SU-DHL-6 (cell line): ENCODE data around the gene CYTH4.
A peak's percentile ranks its signal among the peaks of the same experiment; 100 is the strongest.

Source experiments
- H2AFZ ChIP-seq: fragments of 200-600 bp; sonication (generic); 2 replicates; pipeline ENCODE4 v1.6.1; 2014; ENCODE audit warnings: low read depth, mild to moderate bottlenecking, moderate library complexity, mixed read lengths, antibody characterized with exemption, low read length; ENCODE audit not compliant: severe bottlenecking
- H3F3A ChIP-seq: fragments of 200-600 bp; shearing (Covaris generic); 2 replicates; pipeline ENCODE4 v1.6.0; 2016; ENCODE audit warnings: antibody characterized with exemption, mild to moderate bottlenecking; ENCODE audit not compliant: insufficient read depth
- H3K27ac ChIP-seq: fragments of 200-600 bp; sonication (generic); 2 replicates; pipeline ENCODE4 v1.5.1; 2016; ENCODE audit warnings: low read depth, mild to moderate bottlenecking, low read length, moderate library complexity, mixed read lengths
- H3K27me3 ChIP-seq: fragments of 200-600 bp; sonication (generic), shearing (Covaris generic); 2 replicates; pipeline ENCODE4 v1.6.0; 2014; ENCODE audit warnings: mild to moderate bottlenecking, low read length
- H3K36me3 ChIP-seq: fragments of 200-600 bp; sonication (generic); 2 replicates; pipeline ENCODE4 v1.6.1; 2014; ENCODE audit warnings: mild to moderate bottlenecking, low read length, mixed read lengths
- H3K4me2 ChIP-seq: fragments of 300-600, 200-600 bp; shearing (Covaris generic), sonication (generic); 2 replicates; pipeline ENCODE4 v1.6.0; 2014; ENCODE audit warnings: low read length, low read depth, mild to moderate bottlenecking; ENCODE audit not compliant: poor library complexity, severe bottlenecking
- H3K4me3 ChIP-seq: fragments of 200-600 bp; sonication (generic); 2 replicates; pipeline ENCODE4 v1.5.1; 2014; ENCODE audit warnings: antibody characterized with exemption, low read length, mild to moderate bottlenecking, mixed read lengths; ENCODE audit not compliant: insufficient read depth, poor library complexity, severe bottlenecking
- H3K79me2 ChIP-seq: fragments of 200-600 bp; sonication (generic); 2 replicates; pipeline ENCODE4 v1.6.1; 2014; ENCODE audit warnings: mild to moderate bottlenecking, low read length, moderate library complexity; ENCODE audit not compliant: insufficient read depth
- H3K9ac ChIP-seq: fragments of 200-600 bp; sonication (generic); 2 replicates; pipeline ENCODE4 v1.7.0; 2014; ENCODE audit warnings: mild to moderate bottlenecking, low read length
- H3K9me2 ChIP-seq: fragments of 200-600 bp; sonication (generic); replicated peaks from 2 replicates; pipeline ENCODE4 v1.6.1; 2014; ENCODE audit warnings: low read length; ENCODE audit not compliant: insufficient read depth
- H3K9me3 ChIP-seq: fragments of 200-600 bp; sonication (generic); 2 replicates; pipeline ENCODE4 v1.6.1; 2014; ENCODE audit warnings: low read length, mixed read lengths; ENCODE audit not compliant: insufficient read depth
- H4K20me1 ChIP-seq: fragments of 200-600 bp; sonication (generic); 2 replicates; pipeline ENCODE4 v1.6.1; 2014; ENCODE audit warnings: low read depth, mild to moderate bottlenecking, antibody characterized with exemption, low read length, moderate library complexity, mixed read lengths
- CTCF ChIP-seq: fragments of 200-600 bp; sonication (generic); IDR thresholded peaks from one replicate; pipeline ENCODE4 v1.5.1; 2017; ENCODE audit warnings: antibody characterized with exemption, mild to moderate bottlenecking, low read length, moderate library complexity; ENCODE audit not compliant: insufficient read depth, poor library complexity, severe bottlenecking
- EZH2phosphoT487 ChIP-seq: fragments of 200-600 bp; sonication (generic), shearing (Covaris generic); conservative IDR thresholded peaks from 2 replicates; pipeline ENCODE4 v1.6.1; 2018; ENCODE audit warnings: mild to moderate bottlenecking, antibody characterized with exemption, low read length, moderate library complexity, mixed read lengths

Gene CYTH4

GRCh38 chr22:37262346-37262745 is 20.0 kb upstream of the CYTH4 start:
- no peaks in the 10 kb centered on the region for H3K27me3 ChIP-seq
- no peaks in the 10 kb centered on the region for H3K9me2 ChIP-seq
- no peak overlapping the region for H3K4me3 ChIP-seq
- H3F3A ChIP-seq = no peaks in the 10 kb centered on the region
- no peaks in the 10 kb centered on the region for H3K79me2 ChIP-seq
- no peak overlapping the region for H3K27ac ChIP-seq
- no peaks in the 10 kb centered on the region for H4K20me1 ChIP-seq
- TF ChIP-seq CTCF (no peak), EZH2phosphoT487 (no peak)
- no peak overlapping the region for H3K9ac ChIP-seq
- H3K9me3 ChIP-seq = peaks cover 8% of the 10 kb centered on the region; the same call in 1 of the 2 replicates
- H3K36me3 ChIP-seq = no peaks in the 10 kb centered on the region; the same call in 1 of the 2 replicates
- H2AFZ ChIP-seq = no peak overlapping the region
- no peak overlapping the region for H3K4me2 ChIP-seq

GRCh38 chr22:37263966-37264887 is 18.1 kb upstream of the CYTH4 start:
- H3K9me2 ChIP-seq = no peaks in the 10 kb centered on the region
- no peak overlapping the region for H2AFZ ChIP-seq
- H3K36me3 ChIP-seq = no peaks in the 10 kb centered on the region; the same call in 1 of the 2 replicates
- no peak overlapping the region for H3K9ac ChIP-seq
- TF ChIP-seq CTCF (no peak), EZH2phosphoT487 (no peak)
- H3K79me2 ChIP-seq = no peaks in the 10 kb centered on the region
- no peaks in the 10 kb centered on the region for H4K20me1 ChIP-seq
- no peak overlapping the region for H3K4me3 ChIP-seq
- H3F3A ChIP-seq = no peaks in the 10 kb centered on the region
- H3K9me3 ChIP-seq = peaks cover 8% of the 10 kb centered on the region; the same call in 1 of the 2 replicates
- no peaks in the 10 kb centered on the region for H3K27me3 ChIP-seq
- H3K4me2 ChIP-seq = no peak overlapping the region
- no peak overlapping the region for H3K27ac ChIP-seq

- H3K4me3 ChIP-seq = no peak overlapping the region
- TF ChIP-seq EZH2phosphoT487 = no peak
- TF ChIP-seq CTCF = no peak
- no peaks in the 10 kb centered on the region for H3K9me2 ChIP-seq
- no peaks in the 10 kb centered on the region; the same call in 1 of the 2 replicates for H3K36me3 ChIP-seq
- no peak overlapping the region for H2AFZ ChIP-seq
- no peaks in the 10 kb centered on the region for H4K20me1 ChIP-seq
- H3K79me2 ChIP-seq = no peaks in the 10 kb centered on the region
- H3K27me3 ChIP-seq = no peaks in the 10 kb centered on the region
- no peak overlapping the region for H3K9ac ChIP-seq
- H3K4me2 ChIP-seq = peak overlapping the region; percentile 65
- no peak overlapping the region for H3K27ac ChIP-seq
- peaks cover 8% of the 10 kb centered on the region; the same call in 1 of the 2 replicates for H3K9me3 ChIP-seq
- no peaks in the 10 kb centered on the region for H3F3A ChIP-seq
These were observed 15.7 kb upstream of the CYTH4 start for GRCh38 chr22:37266581-37267134.
